ENCODE measurements around the gene NFIX. TPM values are rescaled to one million over a fixed set of nuclear protein-coding genes. Genes with fewer than 3 reads are reported as not detected.

NFIX gene
- total and polyA plus RNA-seq, 2 of the 13 experiments (the other 11 are each of a cell fraction or from before 2014, with no cell fraction given) = 3.4 to 5.4 TPM

- TF ChIP-seq PRDM10 (CRISPR knock-in tag; IDR thresholded peaks at IDR 0.05; ENCODE audit: low read depth) (peak; percentile 31; the same call in 1 of the 2 replicates), TOE1 (CRISPR knock-in tag; IDR thresholded peaks at IDR 0.05) (no peak), ZNF776 (CRISPR knock-in tag; IDR thresholded peaks at IDR 0.05) (peak; percentile 22; the same call in 1 of the 2 replicates), PRDM15 (CRISPR knock-in tag; IDR thresholded peaks at IDR 0.05) (peak; percentile 41; the same call in 1 of the 2 replicates), SRSF9 (IDR thresholded peaks at IDR 0.05; ENCODE audit: borderline replicate concordance, insufficient read depth, low read depth, low read length, poor library complexity, severe bottlenecking) (no peak), NR1H2 (CRISPR knock-in tag; IDR thresholded peaks at IDR 0.05; ENCODE audit: borderline replicate concordance, low read depth) (no peak), ZNF101 (CRISPR knock-in tag; IDR thresholded peaks at IDR 0.05; ENCODE audit: borderline replicate concordance, low read depth) (no peak), ZNF549 (CRISPR knock-in tag; IDR thresholded peaks at IDR 0.05) (no peak), MAF1 (CRISPR knock-in tag; IDR thresholded peaks at IDR 0.05; ENCODE audit: borderline replicate concordance) (no peak), ARHGAP35 (CRISPR knock-in tag; IDR thresholded peaks at IDR 0.05; ENCODE audit: borderline replicate concordance) (no peak), ZFYVE20 (CRISPR knock-in tag; IDR thresholded peaks at IDR 0.05; ENCODE audit: borderline replicate concordance, low read depth) (no peak), ZBTB46 (CRISPR knock-in tag; IDR thresholded peaks at IDR 0.05; ENCODE audit: borderline replicate concordance) (peak; percentile 76; the same call in 1 of the 2 replicates), KLF13 (CRISPR knock-in tag; IDR thresholded peaks at IDR 0.05) (no peak), MBD4 (IDR thresholded peaks at IDR 0.05; ENCODE audit: borderline replicate concordance, low read length) (no peak), FOXO4 (CRISPR knock-in tag; conservative IDR thresholded peaks at IDR 0.05) (no peak), ZNF354B (CRISPR knock-in tag; IDR thresholded peaks at IDR 0.05) (no peak), MTF2 (CRISPR knock-in tag; IDR thresholded peaks at IDR 0.05; ENCODE audit: borderline replicate concordance) (no peak)
These were observed 58.7 kb downstream of the NFIX start (continued) for GRCh38 chr19:13053761-13054625.
